A673 (cell line): ENCODE measurements around the gene AGPAT3.

Source experiments
- EZH2 ChIP-seq: fragments of 200-600 bp; sonication (generic); IDR thresholded peaks from 2 replicates; pipeline ENCODE4 v1.6.1; 2017; ENCODE audit warnings: borderline replicate concordance, low read depth, mild to moderate bottlenecking, mixed read lengths, antibody characterized with exemption, low read length; ENCODE audit not compliant: poor library complexity, severe bottlenecking
- TF ChIP-seq, protein P1 (sequence below): fragments of 300-800, 200-600 bp; sonication (generic); conservative IDR thresholded peaks from 2 replicates; pipeline ENCODE4 v1.5.1; 2017; ENCODE audit warnings: low read depth, mild to moderate bottlenecking, antibody characterized with exemption, low read length, moderate library complexity, mixed read lengths

GRCh38 chr21:43912500-43912899, 47.5 kb downstream of the AGPAT3 start:
- TF ChIP-seq, protein P1, sequence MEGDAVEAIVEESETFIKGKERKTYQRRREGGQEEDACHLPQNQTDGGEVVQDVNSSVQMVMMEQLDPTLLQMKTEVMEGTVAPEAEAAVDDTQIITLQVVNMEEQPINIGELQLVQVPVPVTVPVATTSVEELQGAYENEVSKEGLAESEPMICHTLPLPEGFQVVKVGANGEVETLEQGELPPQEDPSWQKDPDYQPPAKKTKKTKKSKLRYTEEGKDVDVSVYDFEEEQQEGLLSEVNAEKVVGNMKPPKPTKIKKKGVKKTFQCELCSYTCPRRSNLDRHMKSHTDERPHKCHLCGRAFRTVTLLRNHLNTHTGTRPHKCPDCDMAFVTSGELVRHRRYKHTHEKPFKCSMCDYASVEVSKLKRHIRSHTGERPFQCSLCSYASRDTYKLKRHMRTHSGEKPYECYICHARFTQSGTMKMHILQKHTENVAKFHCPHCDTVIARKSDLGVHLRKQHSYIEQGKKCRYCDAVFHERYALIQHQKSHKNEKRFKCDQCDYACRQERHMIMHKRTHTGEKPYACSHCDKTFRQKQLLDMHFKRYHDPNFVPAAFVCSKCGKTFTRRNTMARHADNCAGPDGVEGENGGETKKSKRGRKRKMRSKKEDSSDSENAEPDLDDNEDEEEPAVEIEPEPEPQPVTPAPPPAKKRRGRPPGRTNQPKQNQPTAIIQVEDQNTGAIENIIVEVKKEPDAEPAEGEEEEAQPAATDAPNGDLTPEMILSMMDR: no peak
- TF ChIP-seq EZH2: no peak
